ENCODE data around the gene XRCC1.
"Not testable (repeated sequence)": the region's sequence is repeated elsewhere in the genome, so short reads cannot be mapped to it uniquely, and the experiment has no call there.

XRCC1 gene

GRCh38 chr19:43524922-43525835, 50.1 kb downstream of the XRCC1 start:
- H3K27ac ChIP-seq (ENCODE audit: low read length): no peak overlapping the region
- no peaks in the 10 kb centered on the region for H3K36me3 ChIP-seq (replicated peaks; ENCODE audit: low read depth, low read length)
- no peak for TF ChIP-seq EZH2phosphoT487 (IDR thresholded peaks at IDR 0.05; ENCODE audit: low read depth)
- TF ChIP-seq CTCF (IDR thresholded peaks at IDR 0.05; ENCODE audit: low read depth, low read length): no peak
- H4K20me1 ChIP-seq (ENCODE audit: insufficient read depth, low read length): no peaks in the 10 kb centered on the region
- H3K9ac ChIP-seq (ENCODE audit: low read length): no peak overlapping the region
- H3K79me2 ChIP-seq (ENCODE audit: low read length): no peaks in the 10 kb centered on the region
- H3K4me2 ChIP-seq (ENCODE audit: low read length): peak overlapping the region; percentile 88
- H3K9me3 ChIP-seq (ENCODE audit: insufficient read depth, low read length): no peaks in the 10 kb centered on the region
- no peaks in the 10 kb centered on the region for H3K27me3 ChIP-seq (ENCODE audit: low read depth, low read length)
- peaks cover 21% of the 10 kb centered on the region for H3K4me1 ChIP-seq (ENCODE audit: low read length)
- no peak overlapping the region for H2AFZ ChIP-seq (ENCODE audit: low read depth, low read length)
- H3K4me3 ChIP-seq (ENCODE audit: low read length): peak overlapping the region; percentile 81

- H3K4me1 ChIP-seq (ENCODE audit: low read length): peaks cover 24% of the 10 kb centered on the region
- not testable (repeated sequence) for H3K79me2 ChIP-seq (ENCODE audit: low read length); H4K20me1 ChIP-seq (ENCODE audit: insufficient read depth, low read length); H3K4me3 ChIP-seq (ENCODE audit: low read length); H3K27me3 ChIP-seq (ENCODE audit: low read depth, low read length); H3K9ac ChIP-seq (ENCODE audit: low read length); H3K36me3 ChIP-seq (replicated peaks; ENCODE audit: low read depth, low read length); H3K4me2 ChIP-seq (ENCODE audit: low read length); H3K9me3 ChIP-seq (ENCODE audit: insufficient read depth, low read length); H3K27ac ChIP-seq (ENCODE audit: low read length); H2AFZ ChIP-seq (ENCODE audit: low read depth, low read length)
Observed at GRCh38 chr19:43523696-43524095, 51.6 kb downstream of the XRCC1 start.

- Histone ChIP-seq H3K4me1 (ENCODE audit: low read length) (peaks cover 26% of the 10 kb centered on the region), H3K9ac (ENCODE audit: low read length) (no peak overlapping the region), H2AFZ (ENCODE audit: low read depth, low read length) (no peak overlapping the region), H3K4me2 (ENCODE audit: low read length) (no peak overlapping the region), H4K20me1 (ENCODE audit: insufficient read depth, low read length) (no peaks in the 10 kb centered on the region), H3K27ac (ENCODE audit: low read length) (no peak overlapping the region), H3K27me3 (ENCODE audit: low read depth, low read length) (no peaks in the 10 kb centered on the region), H3K9me3 (ENCODE audit: insufficient read depth, low read length) (no peaks in the 10 kb centered on the region), H3K79me2 (ENCODE audit: low read length) (no peaks in the 10 kb centered on the region), H3K36me3 (replicated peaks; ENCODE audit: low read depth, low read length) (no peaks in the 10 kb centered on the region), H3K4me3 (ENCODE audit: low read length) (no peak overlapping the region)
- TF ChIP-seq EZH2phosphoT487 (IDR thresholded peaks at IDR 0.05; ENCODE audit: low read depth) (no peak), CTCF (IDR thresholded peaks at IDR 0.05; ENCODE audit: low read depth, low read length) (no peak)
Observed at GRCh38 chr19:43522929-43523328, 52.4 kb downstream of the XRCC1 start.

- Histone ChIP-seq H2AFZ (ENCODE audit: low read depth, low read length) (no peak overlapping the region), H3K36me3 (replicated peaks; ENCODE audit: low read depth, low read length) (no peaks in the 10 kb centered on the region), H3K27me3 (ENCODE audit: low read depth, low read length) (no peaks in the 10 kb centered on the region), H4K20me1 (ENCODE audit: insufficient read depth, low read length) (no peaks in the 10 kb centered on the region), H3K4me3 (ENCODE audit: low read length) (no peak overlapping the region), H3K79me2 (ENCODE audit: low read length) (no peaks in the 10 kb centered on the region), H3K4me2 (ENCODE audit: low read length) (no peak overlapping the region), H3K9ac (ENCODE audit: low read length) (no peak overlapping the region), H3K9me3 (ENCODE audit: insufficient read depth, low read length) (no peaks in the 10 kb centered on the region), H3K27ac (ENCODE audit: low read length) (no peak overlapping the region), H3K4me1 (ENCODE audit: low read length) (peaks cover 12% of the 10 kb centered on the region; the same call in 1 of the 2 replicates)
- TF ChIP-seq CTCF (IDR thresholded peaks at IDR 0.05; ENCODE audit: low read depth, low read length) (peak; percentile 98), EZH2phosphoT487 (IDR thresholded peaks at IDR 0.05; ENCODE audit: low read depth) (no peak)
Observed at GRCh38 chr19:43519436-43520088, 55.8 kb downstream of the XRCC1 start.
